Measurements from ENCODE around the gene DYNC1I2. TPM values are rescaled to one million over a fixed set of nuclear protein-coding genes. Genes with fewer than 3 reads are reported as not detected.

Gene DYNC1I2
- polyA plus RNA-seq, 3 donors, result 30.8 to 39.1 (median 32.2) TPM

DNA sequence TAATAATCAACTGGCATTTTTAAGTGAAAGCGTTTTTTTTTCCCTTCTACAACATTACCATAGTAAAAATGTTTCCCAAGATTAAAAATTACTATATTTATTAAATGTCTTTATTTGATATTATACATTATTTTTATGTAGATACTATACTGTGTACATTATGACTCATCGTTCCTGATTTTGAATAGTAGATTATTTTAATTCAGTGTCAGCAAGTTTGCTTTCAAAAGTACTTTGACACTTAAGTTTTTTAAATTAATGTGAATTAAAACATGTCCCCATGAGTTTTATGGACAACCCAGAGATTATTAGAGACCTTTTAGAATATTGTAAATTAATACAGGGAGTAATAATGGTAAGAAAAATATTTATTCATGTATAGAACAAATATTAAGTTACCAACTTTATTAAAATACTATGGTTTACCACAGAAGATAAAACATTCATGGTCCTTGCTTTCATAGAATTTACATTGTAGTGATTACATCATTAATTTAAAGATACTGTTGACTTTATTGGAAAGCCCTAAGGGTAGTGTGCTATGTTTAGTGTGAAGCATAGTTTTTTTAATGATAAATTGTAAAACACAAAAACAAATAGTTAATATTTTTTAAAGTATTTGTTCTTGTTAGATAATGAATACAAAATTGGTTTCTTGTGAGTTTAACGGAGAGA, 21.9 kb downstream of the DYNC1I2 start:
- no peak overlapping the region for H3K27ac Mint-ChIP-seq
- TF ChIP-seq CTCF (IDR thresholded peaks at IDR 0.05), result no peak
- intact Hi-C loops (cut with micrococcal nuclease), result loop anchor here (5.0 to 10.0 kb wide), 3 partner anchors 134 to 756 kb away; no protein-coding TSS in a partner anchor
- peaks cover 23 to 51% of the 10 kb centered on the region in 2 donors for H3K36me3 ChIP-seq (replicated peaks in 1 of 2; ENCODE audit: control insufficient read depth in 1 of 2, insufficient read depth in 2 of 2, low read length in 2 of 2)
- H3K4me2 ChIP-seq (replicated peaks; ENCODE audit: extremely low read depth, low read length, poor library complexity, severe bottlenecking), result no peak overlapping the region
- H3K4me3 ChIP-seq (replicated peaks in 1 of 3; ENCODE audit: low read depth in 2 of 3, low read length in 3 of 3), result no peak overlapping the region
- peaks cover 11% of the 10 kb centered on the region for H3K4me1 Mint-ChIP-seq
- no peak overlapping the region for H3K27ac ChIP-seq (ENCODE audit: low read depth in 1 of 2, low read length in 2 of 2)
- peaks cover 48% of the 10 kb centered on the region for H4K20me1 ChIP-seq (ENCODE audit: insufficient read depth, low read length)
- no peaks in the 10 kb centered on the region for H3K9me3 Mint-ChIP-seq
- DNase-seq, result no peak
- H3K79me2 ChIP-seq (ENCODE audit: insufficient read depth, low read length), result peaks cover 29% of the 10 kb centered on the region
- H3K27me3 ChIP-seq (ENCODE audit: control insufficient read depth in 2 of 2, insufficient read depth in 2 of 2, low read length in 2 of 2), result no peaks in the 10 kb centered on the region
- WGBS (ENCODE audit: insufficient coverage), result no CpG with 5 or more reads among the region's 3 CpGs
- peaks cover 21 to 36% of the 10 kb centered on the region in 2 donors for H3K36me3 Mint-ChIP-seq
- no peaks in the 10 kb centered on the region for H3K4me1 ChIP-seq (ENCODE audit: control insufficient read depth in 1 of 2, insufficient read depth in 2 of 2, low read length in 2 of 2)
- H2AFZ ChIP-seq (ENCODE audit: insufficient read depth, low read depth, low read length, poor library complexity, severe bottlenecking), result no peak overlapping the region
- H3K9me3 ChIP-seq (replicated peaks in 1 of 2; ENCODE audit: control insufficient read depth in 1 of 2, insufficient read depth in 1 of 2, low read length in 2 of 2), result no peaks in the 10 kb centered on the region
- H3K27me3 Mint-ChIP-seq (ENCODE audit: low read depth in 3 of 3), result no peaks in the 10 kb centered on the region
- no peak overlapping the region for H3K4me3 Mint-ChIP-seq
- H3K9ac ChIP-seq (ENCODE audit: insufficient read depth, low read length, poor library complexity, severe bottlenecking), result no peak overlapping the region

DNA sequence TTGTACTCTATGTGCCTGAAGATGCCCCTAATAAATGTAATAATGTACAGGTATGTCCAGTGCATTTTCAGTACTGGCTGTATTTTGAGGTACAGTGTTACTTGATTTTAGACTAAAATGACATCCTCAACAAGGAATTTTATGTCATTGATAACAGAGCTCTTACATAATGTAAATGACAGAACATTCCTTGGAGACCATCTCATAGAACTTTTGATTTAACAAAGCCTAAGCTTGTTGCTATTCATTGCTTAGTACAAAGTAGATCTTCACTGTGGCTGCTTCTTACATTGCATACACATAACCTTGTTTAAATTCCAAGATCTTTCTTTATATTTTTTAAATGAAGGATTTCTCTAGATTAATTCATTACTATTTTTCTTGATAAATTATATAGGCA, 24.1 kb downstream of the DYNC1I2 start:
- H3K4me2 ChIP-seq (replicated peaks; ENCODE audit: extremely low read depth, low read length, poor library complexity, severe bottlenecking), result no peak overlapping the region

More for the DNA sequence above, 24.1 kb downstream of the DYNC1I2 start:
- Mint-ChIP-seq H3K27me3 (ENCODE audit: low read depth in 3 of 3) (no peaks in the 10 kb centered on the region), H3K9me3 (no peaks in the 10 kb centered on the region), H3K27ac (peak overlapping the region in 1 of 7 donors; percentile 13), H3K4me3 (no peak overlapping the region), H3K4me1 (peaks cover 8% of the 10 kb centered on the region), H3K36me3 (peaks cover 31 to 48% of the 10 kb centered on the region in 2 donors)
- no peak for TF ChIP-seq CTCF (IDR thresholded peaks at IDR 0.05)
- H3K79me2 ChIP-seq (ENCODE audit: insufficient read depth, low read length), result peaks cover 18% of the 10 kb centered on the region
- H3K4me3 ChIP-seq (replicated peaks in 1 of 3; ENCODE audit: low read depth in 2 of 3, low read length in 3 of 3), result no peak overlapping the region
- no peak overlapping the region for H3K9ac ChIP-seq (ENCODE audit: insufficient read depth, low read length, poor library complexity, severe bottlenecking)
- H3K36me3 ChIP-seq (replicated peaks in 1 of 2; ENCODE audit: control insufficient read depth in 1 of 2, insufficient read depth in 2 of 2, low read length in 2 of 2), result peaks cover 31 to 59% of the 10 kb centered on the region in 2 donors
- no peak overlapping the region for H3K27ac ChIP-seq (ENCODE audit: low read depth in 1 of 2, low read length in 2 of 2)
- H4K20me1 ChIP-seq (ENCODE audit: insufficient read depth, low read length), result peaks cover 27% of the 10 kb centered on the region
- intact Hi-C loops (cut with micrococcal nuclease), result no loop called here
- no peaks in the 10 kb centered on the region for H3K9me3 ChIP-seq (replicated peaks in 1 of 2; ENCODE audit: control insufficient read depth in 1 of 2, insufficient read depth in 1 of 2, low read length in 2 of 2)
- DNase-seq, result no peak
- H3K4me1 ChIP-seq (ENCODE audit: control insufficient read depth in 1 of 2, insufficient read depth in 2 of 2, low read length in 2 of 2), result no peaks in the 10 kb centered on the region
- no peaks in the 10 kb centered on the region for H3K27me3 ChIP-seq (ENCODE audit: control insufficient read depth in 2 of 2, insufficient read depth in 2 of 2, low read length in 2 of 2)
- no peak overlapping the region for H2AFZ ChIP-seq (ENCODE audit: insufficient read depth, low read depth, low read length, poor library complexity, severe bottlenecking)

Data from CD14-positive monocyte (primary cell).